NCI-H774 (cell line): ENCODE data around the gene C2orf66.

Experiments used
- DNase-seq: peaks from one replicate; lab custom pipeline; 2025; lab: John Stamatoyannopoulos, UW

Gene C2orf66

DNA sequence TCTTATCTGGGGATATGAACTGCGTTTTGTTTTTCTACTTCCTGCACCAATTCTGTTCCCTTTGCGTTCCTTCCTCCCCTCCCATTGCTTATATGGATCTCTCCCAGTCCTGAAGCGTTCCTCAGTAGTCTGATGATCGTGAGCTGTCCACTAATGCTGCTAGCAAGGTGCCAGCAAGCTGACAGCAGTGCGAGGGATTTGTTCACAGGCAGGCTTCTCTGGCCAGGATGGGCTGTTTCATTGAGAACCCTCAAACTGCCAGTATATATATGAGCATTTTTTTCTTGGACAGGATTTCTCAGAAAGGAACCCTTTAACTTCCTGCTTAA, 49.8 kb downstream of the C2orf66 start:
- no peak for DNase-seq

DNA sequence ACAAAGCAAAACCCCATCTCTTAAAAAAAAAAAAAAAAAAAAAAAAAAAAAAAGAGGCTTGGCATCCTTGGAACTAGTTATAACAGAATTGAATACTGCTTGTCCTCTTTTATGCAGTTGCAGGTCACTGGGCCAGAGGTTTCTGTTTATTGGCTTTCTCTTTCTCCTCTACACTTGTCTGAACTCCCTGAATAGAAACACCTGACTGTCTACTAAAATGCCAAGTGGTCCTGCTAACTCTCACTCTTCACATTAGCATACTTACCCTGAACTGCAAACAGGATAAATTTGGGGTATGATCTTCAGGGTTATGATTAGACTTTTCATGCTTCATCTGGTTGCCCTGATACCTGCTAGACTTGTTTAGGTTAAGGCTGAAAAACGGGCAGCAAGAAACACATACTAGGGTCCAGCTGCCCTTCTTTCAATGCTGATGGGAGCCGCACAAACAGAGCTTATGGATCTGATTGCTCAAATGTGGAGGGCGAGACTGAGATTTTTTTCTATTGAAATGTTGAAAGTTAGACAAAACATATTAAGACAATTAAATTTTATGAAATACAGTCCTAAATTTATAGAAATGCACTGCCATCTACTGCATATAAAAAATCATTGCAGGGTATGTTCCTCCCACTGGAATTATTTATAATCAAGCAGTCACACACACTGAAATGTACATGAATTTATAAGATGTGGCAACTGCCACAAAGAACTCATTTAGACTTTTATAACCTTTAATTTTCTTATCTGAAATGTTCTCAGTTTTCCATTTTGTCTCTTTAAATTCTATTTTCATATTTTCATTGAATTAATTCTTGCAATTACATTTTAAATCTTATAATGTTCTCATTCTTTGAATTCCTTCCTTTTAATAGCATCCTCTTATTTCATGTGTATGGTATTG, 50.4 kb downstream of the C2orf66 start:
- no peak for DNase-seq
